HepG2 (cell line): ENCODE measurements around the gene PRKCD. TPM values are rescaled to one million over a fixed set of nuclear protein-coding genes. Genes with fewer than 3 reads are reported as not detected.

Experiments used
- ATAC-seq: fragments of 200-7000 bp; cut with Tn5 transposase; 3 replicates; pipeline ENCODE4 v1.9.1; 2020; ENCODE audit warnings: mild to moderate bottlenecking, moderate library complexity
- BruUV-seq: library from RNA; stranded (reverse); fragments of 400-500 nt; replicated peaks from 2 replicates; lab custom pipeline; 2021; lab: Mats Ljungman, UMichigan
- CTCF ChIA-PET: fragments of 300-600 bp; formaldehyde crosslinking; extraction: SDS; loops from one replicate; lab custom pipeline; 2021; ENCODE audit warnings: low total read pairs, inconsistent platforms, low intra/inter-chr PET ratio; lab: Yijun Ruan, JAX
- POLR2A ChIA-PET: fragments of 350-600 bp; sonication (Branson Sonifier 250); formaldehyde crosslinking; loops from one replicate; lab custom pipeline; 2020; ENCODE audit warnings: antibody characterized with exemption, inconsistent platforms; lab: Yijun Ruan, JAX
- DNase-seq: peaks from one replicate; pipeline ENCODE4 v3.0.0-alpha.2; 2015; ENCODE audit warnings: low spot score
- FAIRE-seq: peaks from 3 replicates; lab custom pipeline; 2011; peaks lifted over from hg19 to GRCh38; lab: Jason Lieb, UNC
- H2AFZ ChIP-seq: one replicate; pipeline ENCODE4 v1.6.1; 2011; ENCODE audit warnings: low read length, inconsistent platforms
- H3K27ac ChIP-seq: fragments of 300-600 bp; 3 replicates; pipeline ENCODE4 v1.8.0; 2011; ENCODE audit warnings: mixed run types, mild to moderate bottlenecking, mixed read lengths, low read length, inconsistent platforms; ENCODE audit not compliant: insufficient read depth; ENCODE audit errors: extremely low read length
- H3K27me3 ChIP-seq, 2 experiments: fragments of 200-600 bp in 1 of 2; 2 replicates in 1 of 2; 3 replicates in 1 of 2; pipeline versions ENCODE4 v1.6.0 to v1.8.0; 2011; ENCODE audit warnings: low read length in 2 of 2, mild to moderate bottlenecking in 2 of 2, moderate library complexity in 2 of 2, inconsistent platforms in 1 of 2; ENCODE audit not compliant: insufficient read depth in 2 of 2, control insufficient read depth in 1 of 2
- H3K36me3 ChIP-seq, 2 experiments: fragments of 200-600 bp in 1 of 2; replicated peaks in 1 of 2; 2 replicates in 1 of 2; 3 replicates in 1 of 2; pipeline versions ENCODE4 v1.5.1 to v1.8.0; 2011; ENCODE audit warnings: low read length in 2 of 2, inconsistent platforms in 1 of 2; ENCODE audit not compliant: insufficient read depth in 2 of 2, control insufficient read depth in 1 of 2
- H3K4me1 ChIP-seq: 2 replicates; pipeline ENCODE4 v1.5.1; 2012; ENCODE audit warnings: low read length, inconsistent platforms; ENCODE audit not compliant: insufficient read depth
- H3K4me2 ChIP-seq: 2 replicates; pipeline ENCODE4 v1.6.0; 2011; ENCODE audit warnings: low read depth, low read length, inconsistent platforms
- H3K4me3 ChIP-seq, 3 experiments: fragments of 200-600 bp in 1 of 3; sonication (generic), shearing (Covaris generic) in 1 of 3; replicated peaks in 1 of 3; 2 replicates each; pipeline ENCODE4 v1.5.1; 2011 to 2016; ENCODE audit warnings: low read length in 3 of 3, inconsistent platforms in 2 of 3, low read depth in 2 of 3, mild to moderate bottlenecking in 2 of 3, control low read depth in 1 of 3, mixed read lengths in 1 of 3; ENCODE audit not compliant: insufficient read depth in 1 of 3
- H3K79me2 ChIP-seq: one replicate; pipeline ENCODE4 v1.6.1; 2011; ENCODE audit warnings: low read length, inconsistent platforms; ENCODE audit not compliant: insufficient read depth
- H3K9ac ChIP-seq: 2 replicates; pipeline ENCODE4 v1.6.0; 2011; ENCODE audit warnings: mild to moderate bottlenecking, low read depth, low read length, inconsistent platforms; ENCODE audit not compliant: insufficient read depth
- H3K9me3 ChIP-seq: 2 replicates; pipeline ENCODE4 v1.5.1; 2012; ENCODE audit warnings: mild to moderate bottlenecking, low read length
- H4K20me1 ChIP-seq: 2 replicates; pipeline ENCODE4 v1.6.0; 2011; ENCODE audit warnings: inconsistent platforms, mild to moderate bottlenecking, low read length, moderate library complexity; ENCODE audit not compliant: insufficient read depth
- CREM ChIP-seq, 2 experiments: sonication (generic) in 1 of 2; formaldehyde crosslinking in 1 of 2; IDR thresholded peaks; 2 replicates each; pipeline versions ENCODE4 v1.4.0 to v1.6.1; 2016 to 2020; ENCODE audit warnings: antibody characterized with exemption in 1 of 2, mild to moderate bottlenecking in 1 of 2, missing genetic modification reagents in 1 of 2
- KAT7 ChIP-seq: IDR thresholded peaks from 2 replicates; pipeline ENCODE4 v1.6.1; 2018; ENCODE audit warnings: borderline replicate concordance, missing compliant biosample characterization
- KLF11 ChIP-seq: IDR thresholded peaks from 2 replicates; pipeline ENCODE4 v1.6.1; 2016; ENCODE audit warnings: missing compliant biosample characterization
- REST ChIP-seq, 2 experiments: IDR thresholded peaks; 2 replicates each; pipeline ENCODE4 v1.6.1; 2011 to 2012; ENCODE audit warnings: low read length in 2 of 2, borderline replicate concordance in 1 of 2, low read depth in 1 of 2, mild to moderate bottlenecking in 1 of 2, moderate library complexity in 1 of 2
- RFX1 ChIP-seq: fragments of 450-650 bp; IDR thresholded peaks from 2 replicates; pipeline ENCODE4 v1.6.1; 2017
- RFXANK ChIP-seq: IDR thresholded peaks from 2 replicates; pipeline ENCODE4 v1.6.1; 2016
- SIN3B ChIP-seq: fragments of 150-350 bp; IDR thresholded peaks from 2 replicates; pipeline ENCODE4 v1.6.1; 2014; ENCODE audit warnings: low read length
- ZBTB44 ChIP-seq: sonication (generic); formaldehyde crosslinking; IDR thresholded peaks from 2 replicates; pipeline ENCODE4 v1.4.0; 2020; ENCODE audit warnings: missing genetic modification reagents
- ZMYM4 ChIP-seq: sonication (generic); formaldehyde crosslinking; IDR thresholded peaks from 2 replicates; pipeline ENCODE4 v1.8.1; 2023; ENCODE audit warnings: mild to moderate bottlenecking, missing genetic modification reagents
- ZNF354B ChIP-seq: sonication (generic); formaldehyde crosslinking; IDR thresholded peaks from 2 replicates; pipeline ENCODE4 v1.8.0; 2022; ENCODE audit warnings: mild to moderate bottlenecking, missing genetic modification reagents
- ZNF609 ChIP-seq: sonication (generic); formaldehyde crosslinking; IDR thresholded peaks from 2 replicates; pipeline ENCODE4 v1.4.0; 2020; ENCODE audit warnings: mild to moderate bottlenecking, missing genetic modification reagents, borderline replicate concordance
- ZNF615 ChIP-seq: sonication (generic); formaldehyde crosslinking; IDR thresholded peaks from 2 replicates; pipeline ENCODE4 v1.5.0; 2020; ENCODE audit warnings: mild to moderate bottlenecking, missing genetic modification reagents, borderline replicate concordance
- WGBS: methylation state at CpG from one replicate; pipeline ENCODE4 v1.1.6; 2017; ENCODE audit warnings: low lambda C conversion rate; 5-methylcytosine and 5-hydroxymethylcytosine counted together
- in situ Hi-C: cut with HindIII; loops from 2 replicates; pipeline ENCODE4 v1.10.0; 2017; ENCODE audit warnings: low pct_unique_long_range_greater_than_20kb; ENCODE audit not compliant: extremely low pct_ligation_motif_present
- intact Hi-C: fragments of 100-400 bp; cut with micrococcal nuclease; formaldehyde crosslinking; loops from one replicate; pipeline ENCODE4 v1.10.0; 2022; ENCODE audit not compliant: unreplicated experiment
- polyA plus RNA-seq, 8 experiments: library from polyadenylated mRNA; depleted of rRNA in 3 of 8; stranded (reverse) in 7 of 8; unstranded in 1 of 8; fragments of >200 nt; fragmentation: Illumina TruSeq in 4 of 8; extraction: Trizol in 4 of 8; gene quantifications; 2 replicates each; pipeline versions ENCODE4 v1.2.1 to v1.2.3, GENCODE V29; 2011 to 2016; ENCODE audit warnings: low read depth in 4 of 8, missing spikeins in 1 of 8, mixed read lengths in 1 of 8; ENCODE audit not compliant: insufficient read depth in 1 of 8
- total RNA-seq, 5 experiments: library from RNA; depleted of rRNA; stranded (reverse); fragments of >200 nt; fragmentation: Illumina TruSeq; extraction: Trizol; gene quantifications; 2 replicates each; pipeline ENCODE4 v1.2.3, GENCODE V29; 2016; ENCODE audit warnings: low read depth in 1 of 5

PRKCD gene
- total and polyA plus RNA-seq, 2 of the 13 experiments (the other 11 are each of a cell fraction or from before 2014, with no cell fraction given): 1.6 to 40.7 TPM

- H3K79me2 ChIP-seq: no peaks in the 10 kb centered on the region
- no TSS peak for BruUV-seq
- no peak overlapping the region for H3K4me3 ChIP-seq
- H3K27ac ChIP-seq: no peak overlapping the region
- ATAC-seq (no peak), FAIRE-seq (no peak), DNase-seq (no peak)
- no peaks in the 10 kb centered on the region for H4K20me1 ChIP-seq
- in situ Hi-C loops (no loop called here), intact Hi-C loops (no loop called here)
- CTCF ChIA-PET: no interaction called here
- no peaks in the 10 kb centered on the region for H3K4me1 ChIP-seq
- H3K9me3 ChIP-seq: no peaks in the 10 kb centered on the region
- WGBS: no CpG with 5 or more reads among the region's 4 CpGs
- TF ChIP-seq REST (IDR thresholded peaks at IDR 0.05; ENCODE audit: borderline replicate concordance in 1 of 2, low read depth in 1 of 2, low read length in 2 of 2): no peak
- TF ChIP-seq CREM (IDR thresholded peaks at IDR 0.05): no peak
- no peak for TF ChIP-seq CREM (CRISPR knock-in tag; IDR thresholded peaks at IDR 0.05)
- TF ChIP-seq KAT7 (CRISPR knock-in tag): no peak
- no peak for TF ChIP-seq SIN3B
- no peak for TF ChIP-seq RFXANK (CRISPR knock-in tag)
- no peak for TF ChIP-seq KLF11 (CRISPR knock-in tag)
- TF ChIP-seq ZMYM4: no peak
- no peak for TF ChIP-seq ZNF354B (CRISPR knock-in tag)
- no peak for TF ChIP-seq ZNF615
- no peak for TF ChIP-seq ZNF609
- TF ChIP-seq ZBTB44 (CRISPR knock-in tag): no peak
- TF ChIP-seq RFX1: no peak
- TF ChIP-seq, all 625 proteins: peak for 0
- Histone ChIP-seq H3K27me3 (no peaks in the 10 kb centered on the region), H3K36me3 (peaks cover 22 to 59% of the 10 kb centered on the region in 2 experiments; a peak in 4 of 5 replicates), H3K4me2 (no peak overlapping the region), H2AFZ (no peak overlapping the region), H3K9ac (no peak overlapping the region)
- POLR2A ChIA-PET: interaction anchor here (1.8 kb wide), 1 partner anchor 12 kb away, joined by 5 read pairs; no protein-coding TSS in a partner anchor
Measured at GRCh38 chr3:53181024-53181371, 20.0 kb downstream of the PRKCD start.
